ENCODE results near the gene TBRG4.

- no peak for TF ChIP-seq CTCF (IDR thresholded peaks at IDR 0.05)
- TF ChIP-seq POLR2A (IDR thresholded peaks at IDR 0.05): no peak
- no peak for TF ChIP-seq POLR2AphosphoS5 (IDR thresholded peaks at IDR 0.05)
- TF ChIP-seq EP300 (IDR thresholded peaks at IDR 0.05): no peak
Measured at GRCh38 chr7:45052011-45052410, 59.5 kb downstream of the TBRG4 start.
